Measurements from ENCODE around the gene FGF3. TPM values are rescaled to one million over a fixed set of nuclear protein-coding genes. Genes with fewer than 3 reads are reported as not detected.
A peak's percentile ranks its signal among the peaks of the same experiment; 100 is the strongest.

Gene FGF3
- total RNA-seq, 1 donor from 2014 or later: not detected

DNA sequence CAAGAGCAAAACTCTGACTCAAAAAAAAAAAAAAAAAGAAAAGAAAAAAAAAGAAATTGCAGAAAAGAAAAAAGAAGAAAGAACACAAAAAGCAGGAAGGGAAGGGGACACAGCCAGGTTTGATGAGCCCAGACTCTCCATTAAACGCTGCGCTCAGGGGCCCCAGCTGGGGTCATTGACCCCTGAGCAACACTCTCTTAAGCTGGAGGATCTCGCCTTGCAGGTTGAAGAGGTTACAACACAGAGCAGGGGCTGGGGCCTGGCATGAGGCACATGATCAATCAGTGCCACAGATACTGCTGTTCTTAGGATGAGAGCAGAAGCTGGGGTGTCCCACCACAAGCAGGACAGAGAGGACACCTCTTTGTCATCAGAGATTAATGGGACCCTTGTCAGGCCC lies 7.8 kb downstream of the FGF3 start:
- TF ChIP-seq, protein P1, sequence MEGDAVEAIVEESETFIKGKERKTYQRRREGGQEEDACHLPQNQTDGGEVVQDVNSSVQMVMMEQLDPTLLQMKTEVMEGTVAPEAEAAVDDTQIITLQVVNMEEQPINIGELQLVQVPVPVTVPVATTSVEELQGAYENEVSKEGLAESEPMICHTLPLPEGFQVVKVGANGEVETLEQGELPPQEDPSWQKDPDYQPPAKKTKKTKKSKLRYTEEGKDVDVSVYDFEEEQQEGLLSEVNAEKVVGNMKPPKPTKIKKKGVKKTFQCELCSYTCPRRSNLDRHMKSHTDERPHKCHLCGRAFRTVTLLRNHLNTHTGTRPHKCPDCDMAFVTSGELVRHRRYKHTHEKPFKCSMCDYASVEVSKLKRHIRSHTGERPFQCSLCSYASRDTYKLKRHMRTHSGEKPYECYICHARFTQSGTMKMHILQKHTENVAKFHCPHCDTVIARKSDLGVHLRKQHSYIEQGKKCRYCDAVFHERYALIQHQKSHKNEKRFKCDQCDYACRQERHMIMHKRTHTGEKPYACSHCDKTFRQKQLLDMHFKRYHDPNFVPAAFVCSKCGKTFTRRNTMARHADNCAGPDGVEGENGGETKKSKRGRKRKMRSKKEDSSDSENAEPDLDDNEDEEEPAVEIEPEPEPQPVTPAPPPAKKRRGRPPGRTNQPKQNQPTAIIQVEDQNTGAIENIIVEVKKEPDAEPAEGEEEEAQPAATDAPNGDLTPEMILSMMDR (conservative IDR thresholded peaks at IDR 0.05): no peak
- Mint-ChIP-seq H3K4me1 (peaks cover 23% of the 10 kb centered on the region), H3K4me3 (no peak overlapping the region), H3K27me3 (ENCODE audit: low read depth) (peaks cover 43% of the 10 kb centered on the region), H3K9me3 (no peaks in the 10 kb centered on the region), H3K36me3 (ENCODE audit: low read depth) (no peaks in the 10 kb centered on the region), H3K27ac (ENCODE audit: unreplicated experiment) (no peak overlapping the region)
- no peak for DNase-seq (ENCODE audit: low read depth, low spot score)

- Mint-ChIP-seq H3K36me3 (ENCODE audit: low read depth) (no peaks in the 10 kb centered on the region), H3K27me3 (ENCODE audit: low read depth) (peaks cover 33% of the 10 kb centered on the region), H3K4me3 (no peak overlapping the region), H3K27ac (ENCODE audit: unreplicated experiment) (no peak overlapping the region), H3K9me3 (no peaks in the 10 kb centered on the region), H3K4me1 (peaks cover 23% of the 10 kb centered on the region)
- DNase-seq (ENCODE audit: low read depth, low spot score): no peak
- TF ChIP-seq, protein P1 (conservative IDR thresholded peaks at IDR 0.05): no peak
Measured at GRCh38 chr11:69810289-69811118, 8.7 kb downstream of the FGF3 start.

DNA sequence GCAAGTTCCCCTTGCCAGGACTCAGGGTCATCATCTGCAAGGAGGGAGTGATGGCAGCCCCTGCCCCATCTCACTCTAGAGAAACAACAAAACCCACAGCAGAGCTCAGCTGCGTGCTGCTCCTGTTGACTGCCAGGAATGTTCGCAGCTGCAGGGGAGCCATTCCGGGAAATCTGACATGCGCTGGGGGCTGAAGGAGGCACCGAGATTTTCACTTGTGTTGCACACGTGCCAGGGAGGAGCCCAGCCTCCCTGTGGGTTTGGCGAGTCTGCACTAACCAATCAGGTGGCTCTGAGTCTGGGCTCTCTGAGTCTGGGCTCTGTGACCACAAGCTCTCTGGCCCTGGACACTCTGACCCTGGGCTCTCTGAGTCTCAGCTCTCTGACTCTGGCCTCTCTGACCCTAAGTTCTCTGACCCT lies 10.5 kb downstream of the FGF3 start:
- no peaks in the 10 kb centered on the region for H3K9me3 Mint-ChIP-seq

DNA sequence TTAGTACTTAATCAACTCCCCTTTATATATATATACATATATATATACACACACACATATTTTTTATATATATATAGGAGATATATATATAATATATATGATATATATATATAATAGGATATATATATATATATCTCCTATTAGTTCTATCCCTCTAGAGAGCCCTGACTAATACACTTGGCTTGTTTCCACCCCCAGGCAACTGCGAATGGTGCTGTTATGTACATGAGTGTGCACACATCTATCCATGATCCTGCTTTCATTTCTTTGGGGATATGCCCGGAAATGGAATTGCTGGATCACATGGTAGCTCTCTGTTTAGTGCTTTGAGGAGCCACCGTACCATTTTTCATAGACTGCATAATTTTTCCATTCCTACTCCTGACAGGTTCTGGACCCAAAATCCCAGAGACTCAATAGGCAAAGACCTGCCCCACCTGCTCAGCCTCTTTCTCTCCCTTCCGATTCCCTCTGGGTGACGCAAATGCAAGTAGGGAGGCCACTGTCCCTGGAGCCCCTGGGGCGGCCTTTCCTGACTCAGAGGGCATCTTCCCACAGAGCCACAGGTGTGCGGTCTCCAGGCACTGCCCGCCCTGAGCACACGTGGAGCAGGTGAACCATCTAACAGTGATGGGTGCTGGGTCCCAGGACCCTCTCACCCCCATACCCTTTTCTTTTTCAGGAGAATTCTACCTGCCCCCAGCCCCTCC lies 12.0 kb downstream of the FGF3 start:
- Mint-ChIP-seq H3K9me3 (no peaks in the 10 kb centered on the region), H3K27ac (ENCODE audit: unreplicated experiment) (no peak overlapping the region), H3K36me3 (ENCODE audit: low read depth) (no peaks in the 10 kb centered on the region), H3K4me3 (no peak overlapping the region), H3K27me3 (ENCODE audit: low read depth) (peaks cover 10% of the 10 kb centered on the region), H3K4me1 (peaks cover 23% of the 10 kb centered on the region)
- no peak for DNase-seq (ENCODE audit: low read depth, low spot score)
- TF ChIP-seq, protein P1 (conservative IDR thresholded peaks at IDR 0.05): no peak

More for the DNA sequence above, 10.5 kb downstream of the FGF3 start:
- Mint-ChIP-seq H3K4me1 (peaks cover 23% of the 10 kb centered on the region), H3K27ac (ENCODE audit: unreplicated experiment) (peak overlapping the region; percentile 91), H3K27me3 (ENCODE audit: low read depth) (peaks cover 15% of the 10 kb centered on the region), H3K36me3 (ENCODE audit: low read depth) (no peaks in the 10 kb centered on the region), H3K4me3 (no peak overlapping the region)
- TF ChIP-seq, protein P1 (conservative IDR thresholded peaks at IDR 0.05): no peak
- DNase-seq (ENCODE audit: low read depth, low spot score): no peak

DNA sequence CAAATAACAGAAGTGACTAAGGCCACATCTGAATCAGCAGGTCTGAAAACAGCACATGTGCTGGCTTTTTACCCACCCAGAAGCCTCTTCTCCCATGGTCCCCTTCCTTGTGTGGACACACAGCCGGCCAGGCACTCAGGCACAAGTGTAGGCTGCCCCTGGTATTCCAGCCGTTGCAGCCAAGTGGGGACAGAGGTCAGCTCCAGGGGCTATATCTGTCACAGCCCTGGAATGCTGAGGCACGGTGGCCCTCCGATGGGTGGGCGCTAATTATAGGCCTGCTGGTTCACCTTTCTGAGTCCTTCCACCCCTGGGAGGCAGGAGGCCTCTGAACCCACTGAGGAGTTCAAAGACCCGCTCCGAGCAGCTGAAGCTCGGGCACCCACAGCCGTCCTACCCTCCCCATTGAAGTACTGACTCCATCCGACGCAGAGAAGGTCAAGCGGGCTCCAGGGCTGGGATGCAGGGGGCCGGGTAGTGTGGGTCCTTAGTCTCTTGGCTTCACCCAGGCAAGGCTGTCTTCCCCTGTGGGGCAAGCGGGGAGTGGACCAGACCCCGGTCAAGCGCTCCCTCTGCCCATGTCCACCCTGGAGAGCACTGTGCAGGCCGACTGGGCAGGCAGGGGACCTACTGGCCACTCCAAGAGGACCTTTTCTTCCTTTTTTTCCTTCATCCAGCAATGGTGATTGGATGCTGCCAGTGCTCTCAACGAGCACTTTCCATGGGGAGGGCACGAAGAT lies 14.3 kb downstream of the FGF3 start:
- Mint-ChIP-seq H3K4me1 (peaks cover 15% of the 10 kb centered on the region), H3K27me3 (ENCODE audit: low read depth) (peaks cover 3% of the 10 kb centered on the region), H3K36me3 (ENCODE audit: low read depth) (no peaks in the 10 kb centered on the region), H3K27ac (ENCODE audit: unreplicated experiment) (peak overlapping the region; percentile 19), H3K9me3 (no peaks in the 10 kb centered on the region), H3K4me3 (no peak overlapping the region)
- DNase-seq (ENCODE audit: low read depth, low spot score): no peak
- TF ChIP-seq, protein P1 (conservative IDR thresholded peaks at IDR 0.05): no peak

All from neural crest cell (in vitro differentiated cells).